HuH-7 (cell line): Measurements from ENCODE around the gene LRRC42.
"Not testable (repeated sequence)": the region's sequence is repeated elsewhere in the genome, so short reads cannot be mapped to it uniquely, and the experiment has no call there.

Experiments used
- DNase-seq: peaks from one replicate; pipeline ENCODE4 v3.0.0; 2011; ENCODE audit warnings: low spot score

LRRC42 gene

GRCh38 chr1:53967409-53968124, 21.4 kb downstream of the LRRC42 start:
- DNase-seq = no peak

DNA sequence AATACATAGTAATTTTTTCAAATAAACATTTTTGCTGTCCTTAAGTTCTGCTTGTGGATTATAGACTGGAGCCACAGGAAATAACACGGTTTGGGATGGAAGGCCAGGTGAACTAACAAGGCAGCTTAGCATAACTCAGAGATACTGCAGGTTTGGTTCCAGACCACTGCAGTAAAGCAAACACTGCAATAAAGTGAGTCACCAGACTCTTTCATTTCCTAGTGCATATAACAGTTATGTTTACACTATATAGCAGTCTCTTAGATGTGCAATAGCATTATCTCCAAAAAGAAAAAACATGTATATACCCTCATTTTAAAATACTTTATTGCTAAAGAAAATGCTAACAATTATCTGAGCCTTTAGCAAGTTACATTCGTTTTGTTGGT, 22.0 kb downstream of the LRRC42 start:
- no peak for DNase-seq

DNA sequence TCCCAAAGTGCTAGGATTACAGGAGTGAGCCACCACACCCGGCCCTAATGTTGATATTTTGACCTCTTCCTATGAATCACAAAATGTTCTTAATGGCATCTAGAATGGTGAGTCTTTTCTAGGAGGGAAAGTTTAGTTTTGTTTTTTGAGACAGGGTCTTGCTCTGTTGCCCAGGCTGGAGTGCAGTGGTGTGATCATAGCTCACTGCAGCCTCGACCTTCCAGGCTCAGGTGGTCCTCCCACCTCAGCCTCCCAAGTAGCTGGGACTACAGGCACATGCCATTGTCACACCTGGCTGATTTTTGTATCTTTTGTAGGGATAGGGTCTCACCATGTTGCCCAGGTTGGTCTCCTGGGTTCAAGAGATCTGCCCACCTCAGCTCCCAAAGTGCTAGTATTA, 23.2 kb downstream of the LRRC42 start:
- DNase-seq = not testable (repeated sequence)

GRCh38 chr1:53971718-53972117, 25.6 kb downstream of the LRRC42 start:
- no peak for DNase-seq

DNA sequence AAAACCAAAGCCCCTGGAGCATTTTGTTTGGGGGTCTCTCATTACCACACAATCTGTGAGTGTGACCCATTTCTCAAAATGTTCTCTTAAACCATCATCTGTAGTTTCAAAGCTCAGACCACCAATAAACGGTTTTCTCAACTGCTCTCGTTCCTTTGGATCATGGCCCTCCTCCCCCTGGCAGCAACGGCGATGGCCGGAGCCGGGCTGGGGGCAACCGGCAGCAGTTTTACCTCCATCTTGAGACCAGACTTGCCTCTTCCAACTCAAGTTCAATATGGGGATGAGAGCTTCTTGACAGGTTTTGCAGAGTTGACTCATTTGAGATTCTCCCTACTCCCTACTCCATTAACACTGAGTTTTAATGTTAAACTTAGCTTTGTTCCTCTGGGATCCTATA, 29.7 kb downstream of the LRRC42 start:
- DNase-seq = no peak

- DNase-seq = no peak
Measured at GRCh38 chr1:53979712-53980450, 33.7 kb downstream of the LRRC42 start.

- DNase-seq = no peak
Measured at GRCh38 chr1:53981220-53981619, 35.1 kb downstream of the LRRC42 start.

GRCh38 chr1:53982034-53982762, 36.0 kb downstream of the LRRC42 start:
- peak; percentile 48 for DNase-seq

DNA sequence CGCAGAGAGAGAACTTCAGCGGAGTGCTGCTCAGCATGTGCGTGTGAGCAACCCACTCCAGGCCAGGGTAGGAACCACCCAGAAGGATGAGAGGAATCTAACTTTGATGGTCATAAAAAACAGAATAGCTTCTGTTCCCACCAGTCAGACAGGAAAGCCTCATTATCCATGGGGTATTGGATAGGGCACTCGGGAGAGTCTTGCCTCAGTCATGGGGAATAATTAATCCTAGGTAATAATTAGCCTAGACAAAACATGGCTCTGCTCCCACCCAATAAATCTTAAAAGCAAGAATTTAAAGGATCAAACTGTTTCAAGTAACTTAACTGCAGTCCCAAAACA, 36.6 kb downstream of the LRRC42 start:
- no peak for DNase-seq

DNA sequence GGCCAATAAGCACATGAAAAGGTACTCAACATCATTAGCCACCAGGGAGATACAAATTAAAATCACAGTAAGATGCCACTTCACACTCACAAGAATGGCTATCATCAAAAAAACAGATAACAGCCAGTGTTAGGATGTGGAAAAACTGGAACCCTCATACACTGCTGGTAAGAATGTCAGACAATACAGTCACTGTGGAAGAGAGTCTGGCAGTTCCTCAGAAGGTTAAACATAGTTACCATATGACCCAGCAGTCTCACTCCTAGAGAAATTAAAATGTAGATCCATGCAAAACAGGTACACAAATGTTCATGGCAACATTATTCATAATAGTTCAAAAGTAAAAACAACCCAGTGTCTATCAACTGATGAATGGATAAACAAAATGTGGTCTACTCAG, 38.6 kb downstream of the LRRC42 start:
- DNase-seq = no peak

GRCh38 chr1:53986458-53986857, 40.3 kb downstream of the LRRC42 start:
- no peak for DNase-seq

DNA sequence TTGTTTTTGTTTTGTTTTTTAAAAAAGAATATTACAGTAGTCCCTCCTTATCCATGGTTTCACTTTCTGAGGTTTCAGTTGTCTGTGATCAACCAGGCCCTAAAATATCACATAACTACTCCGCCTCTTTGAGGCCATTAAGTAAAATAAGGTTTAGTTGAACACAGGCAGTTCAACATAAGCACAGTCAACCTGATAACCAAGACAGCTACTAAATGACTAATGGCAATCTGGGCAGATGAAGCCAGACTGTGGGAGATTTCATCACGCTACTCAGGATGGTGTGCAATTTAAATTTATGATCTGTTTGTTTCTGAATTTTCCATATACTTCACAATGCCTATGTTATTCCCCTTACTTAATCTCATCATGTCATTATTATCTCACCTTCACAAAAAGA, 41.7 kb downstream of the LRRC42 start:
- DNase-seq = no peak

- DNase-seq = no peak
Measured at GRCh38 chr1:53992085-53992874, 46.1 kb downstream of the LRRC42 start.

DNA sequence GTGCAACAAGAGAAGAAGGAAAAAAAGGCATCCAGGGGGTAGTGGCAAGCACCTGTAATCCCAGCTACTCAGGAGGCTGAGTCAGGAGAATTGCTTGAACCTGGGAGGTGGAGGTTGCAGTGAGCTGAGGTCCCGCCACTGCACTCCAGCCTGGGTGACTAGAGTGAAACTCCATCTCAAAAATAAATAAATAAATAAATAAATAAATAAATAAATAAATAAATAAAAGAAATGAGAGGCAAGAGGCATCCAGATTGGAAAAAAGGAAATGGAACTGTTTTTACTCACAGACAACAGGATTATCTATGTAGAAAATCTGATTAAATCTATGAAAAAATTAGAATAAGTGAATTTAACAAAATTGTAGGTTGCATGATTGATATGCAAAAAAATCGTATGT, 48.4 kb downstream of the LRRC42 start:
- not testable (repeated sequence) for DNase-seq

DNA sequence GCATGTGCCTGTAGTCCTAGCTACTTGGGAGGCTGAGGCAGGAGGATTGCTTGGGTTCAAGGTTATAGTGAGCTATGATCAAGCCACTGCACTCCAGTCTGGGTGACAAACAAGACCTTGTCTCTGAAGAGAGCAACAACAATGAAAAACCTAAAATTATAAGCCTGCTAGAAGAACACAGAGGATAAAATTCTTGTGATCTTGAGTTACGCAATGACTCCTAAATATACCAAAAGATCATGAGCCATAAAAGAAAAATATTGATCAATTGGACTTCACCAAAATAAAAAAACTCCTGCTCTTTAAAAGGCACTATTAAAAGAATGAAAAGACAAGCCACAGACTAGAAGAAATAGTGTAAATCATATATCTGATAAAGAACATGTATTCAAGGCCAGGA, 49.5 kb downstream of the LRRC42 start:
- DNase-seq = no peak

DNA sequence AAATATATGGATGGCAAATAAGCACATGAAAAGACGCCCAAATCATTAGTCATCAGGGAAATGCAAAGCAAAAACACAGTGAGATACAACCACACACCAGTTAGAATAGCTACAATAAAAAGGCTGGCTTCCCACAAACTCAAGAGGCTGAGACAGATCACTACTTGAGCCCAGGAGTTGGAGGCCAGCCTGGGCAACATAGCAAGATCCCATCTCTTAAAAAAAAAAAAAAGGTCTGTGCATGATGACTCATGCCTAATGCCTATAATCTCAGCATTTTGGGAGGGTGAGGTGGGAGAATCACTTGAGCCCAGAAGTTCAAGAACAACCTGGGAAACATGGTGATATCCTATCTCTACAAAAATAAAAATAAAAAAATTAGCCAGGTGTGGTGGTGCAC, 52.1 kb downstream of the LRRC42 start:
- DNase-seq = no peak

DNA sequence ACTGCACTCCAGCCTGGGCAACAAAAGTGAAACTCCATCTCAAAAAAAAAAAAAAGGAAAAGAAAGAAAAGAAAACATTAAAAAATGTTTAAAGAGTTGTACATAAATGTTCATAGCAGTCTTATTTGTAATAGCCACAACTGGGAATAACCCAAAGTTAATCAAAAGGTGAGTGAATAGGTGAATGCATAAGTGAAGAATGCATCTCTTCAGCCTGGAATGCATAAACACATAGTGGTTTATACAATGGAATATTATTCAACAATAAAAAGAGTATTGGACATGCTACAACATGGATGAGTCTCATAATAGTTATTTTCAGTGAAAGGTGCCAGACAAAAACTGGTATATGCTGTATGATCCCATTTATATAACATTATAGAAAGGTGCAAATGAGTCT, 53.8 kb downstream of the LRRC42 start:
- DNase-seq = no peak

DNA sequence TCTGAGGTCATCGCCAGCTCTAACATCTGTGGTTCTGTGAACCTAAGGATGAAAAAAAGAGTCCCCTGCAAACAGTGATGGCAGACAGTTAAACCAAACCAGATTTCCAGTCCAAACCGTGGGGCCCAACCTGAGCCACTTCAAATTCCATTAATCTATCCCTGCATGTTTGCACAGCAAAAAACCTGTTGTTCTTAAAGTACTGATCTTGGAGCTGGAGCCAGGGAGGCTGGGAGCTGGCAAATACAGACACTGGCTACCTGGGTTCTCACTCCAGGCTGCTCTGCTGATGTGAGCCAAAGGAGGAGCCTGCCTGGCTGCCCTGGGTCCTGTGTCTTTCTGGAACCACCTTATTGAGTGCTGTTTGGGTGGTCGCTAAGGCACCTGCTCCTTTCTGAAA, 55.4 kb downstream of the LRRC42 start:
- no peak for DNase-seq

GRCh38 chr1:54002544-54003248, 56.5 kb downstream of the LRRC42 start:
- no peak for DNase-seq

DNA sequence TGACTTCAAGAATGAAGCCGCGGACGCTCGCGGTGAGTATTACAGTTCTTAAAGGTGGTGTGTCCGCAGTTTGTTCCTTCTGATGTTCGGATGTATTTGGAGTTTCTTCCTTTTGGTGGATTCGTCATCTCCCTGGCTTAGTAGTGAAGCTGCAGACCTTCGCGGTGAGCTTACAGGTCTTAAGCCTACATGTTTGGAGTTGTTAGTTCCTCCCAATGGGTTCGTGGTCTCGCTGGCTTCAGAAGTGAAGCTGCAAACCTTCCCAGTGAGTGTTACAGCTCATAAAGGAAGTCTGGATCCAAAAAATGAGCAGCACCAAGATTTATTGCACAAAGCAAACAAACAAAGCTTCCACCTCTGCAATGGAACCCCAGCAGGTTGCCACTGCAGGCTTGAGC, 57.1 kb downstream of the LRRC42 start:
- DNase-seq = no peak

DNA sequence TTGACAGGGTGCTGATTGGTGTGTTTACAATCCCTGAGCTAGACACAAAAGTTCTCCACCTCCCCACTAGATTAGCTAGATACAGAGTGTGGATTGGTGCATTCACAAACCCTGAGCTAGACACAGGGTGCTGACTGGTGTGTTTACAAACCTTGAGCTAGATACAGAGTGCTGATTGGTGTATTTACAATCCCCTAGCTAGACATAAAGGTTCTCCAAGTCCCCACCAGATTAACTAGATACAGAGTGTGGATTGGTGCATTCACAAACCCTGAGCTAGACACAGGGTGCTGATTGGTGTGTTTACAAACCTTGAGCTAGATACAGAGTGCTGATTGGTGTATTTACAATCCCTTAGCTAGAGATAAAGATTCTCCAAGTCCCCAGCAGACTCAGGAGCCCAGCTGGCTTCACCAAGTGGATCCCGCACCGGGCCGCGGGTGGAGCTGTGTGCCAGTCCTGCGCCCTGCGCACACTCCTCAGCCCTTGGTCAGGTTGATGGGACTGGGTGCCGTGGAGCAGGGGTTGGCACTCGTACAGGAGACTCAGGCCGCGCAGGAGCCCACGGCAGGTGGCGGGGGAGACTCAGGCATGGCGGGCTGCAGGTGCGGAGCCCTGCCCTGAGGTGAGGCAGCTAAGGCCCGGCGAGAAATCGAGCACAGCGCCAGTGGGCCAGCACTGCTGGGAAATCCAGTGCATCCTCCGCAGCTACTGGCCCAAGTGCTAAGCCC, 57.8 kb downstream of the LRRC42 start:
- not testable (repeated sequence) for DNase-seq
